Fibroblast of lung (primary cell): Measurements from ENCODE around the gene HPDL. TPM values are rescaled to one million over a fixed set of nuclear protein-coding genes. Genes with fewer than 3 reads are reported as not detected.

Experiments used
- DNase-seq, 2 donors: peaks; one replicate each; pipeline versions ENCODE4 v3.0.0 to v3.0.0-alpha.2; 2010; ENCODE audit warnings: low read depth in 2 of 2
- H2AFZ ChIP-seq: 2 replicates; pipeline ENCODE4 v1.5.1; 2012; ENCODE audit warnings: low read length, control low read depth, inconsistent platforms
- H3K27ac ChIP-seq: 2 replicates; pipeline ENCODE4 v1.5.1; 2011; ENCODE audit warnings: low read length, control low read depth; ENCODE audit not compliant: insufficient read depth
- H3K27me3 ChIP-seq: 2 replicates; pipeline ENCODE4 v1.5.1; 2011; ENCODE audit warnings: mild to moderate bottlenecking, low read length; ENCODE audit not compliant: control insufficient read depth, insufficient read depth
- H3K36me3 ChIP-seq: 2 replicates; pipeline ENCODE4 v1.5.1; 2011; ENCODE audit warnings: low read length; ENCODE audit not compliant: control insufficient read depth, insufficient read depth
- H3K4me1 ChIP-seq: 2 replicates; pipeline ENCODE4 v1.5.1; 2011; ENCODE audit warnings: low read length; ENCODE audit not compliant: control insufficient read depth, insufficient read depth; ENCODE audit errors: extremely low read depth
- H3K4me2 ChIP-seq: 2 replicates; pipeline ENCODE4 v1.5.1; 2011; ENCODE audit warnings: low read length, control low read depth; ENCODE audit not compliant: insufficient read depth; ENCODE audit errors: extremely low read depth
- H3K4me3 ChIP-seq, 4 experiments: fragments of 200-600 bp in 1 of 4; sonication (generic) in 1 of 4; replicated peaks in 1 of 4; 2 replicates each; pipeline ENCODE4 v1.5.1; 2011 to 2016; ENCODE audit warnings: low read length in 4 of 4, low read depth in 3 of 4, mild to moderate bottlenecking in 3 of 4, control low read depth in 2 of 4, inconsistent platforms in 1 of 4, mixed read lengths in 1 of 4; ENCODE audit not compliant: insufficient read depth in 1 of 4; ENCODE audit errors: control extremely low read depth in 1 of 4
- H3K79me2 ChIP-seq: 2 replicates; pipeline ENCODE4 v1.5.1; 2012; ENCODE audit warnings: mild to moderate bottlenecking, low read length, inconsistent platforms; ENCODE audit not compliant: control insufficient read depth, insufficient read depth
- H3K9ac ChIP-seq: 2 replicates; pipeline ENCODE4 v1.5.1; 2011; ENCODE audit warnings: mild to moderate bottlenecking, low read length, control low read depth; ENCODE audit not compliant: insufficient read depth
- H3K9me3 ChIP-seq: 2 replicates; pipeline ENCODE4 v1.5.1; 2012; ENCODE audit warnings: low read depth, low read length; ENCODE audit not compliant: control insufficient read depth, insufficient read depth
- H4K20me1 ChIP-seq: 2 replicates; pipeline ENCODE4 v1.5.1; 2011; ENCODE audit warnings: low read length; ENCODE audit not compliant: control insufficient read depth, insufficient read depth; ENCODE audit errors: extremely low read depth
- CTCF ChIP-seq, 2 donors: IDR thresholded peaks in 1 of 2; conservative IDR thresholded peaks in 1 of 2; 1 replicate in 1 of 2; 2 replicates in 1 of 2; pipeline ENCODE4 v1.5.1; 2011 to 2012; ENCODE audit warnings: low read length in 2 of 2, control low read depth in 1 of 2, inconsistent platforms in 1 of 2, low read depth in 1 of 2, mild to moderate bottlenecking in 1 of 2
- EZH2 ChIP-seq: IDR thresholded peaks from 2 replicates; pipeline ENCODE4 v1.5.1; 2012; ENCODE audit warnings: low read length, control low read depth, mild to moderate bottlenecking; ENCODE audit errors: missing control alignments
- polyA plus RNA-seq, 2 donors: library from polyadenylated mRNA; depleted of rRNA in 1 of 2; stranded (reverse) in 1 of 2; unstranded in 1 of 2; fragments of >200 nt; gene quantifications; 2 replicates each; pipeline ENCODE4 v1.2.1, GENCODE V29; 2011 to 2012; ENCODE audit warnings: missing spikeins in 1 of 2
- total RNA-seq: library from RNA; depleted of rRNA; stranded (reverse); fragments of >200 nt; gene quantifications from 2 replicates; pipeline ENCODE4 v1.2.1, GENCODE V29; 2014

The HPDL gene
- total and polyA plus RNA-seq, 2 donors (not counting 1 experiment from before 2014, with no cell fraction given), result 0.17 TPM

GRCh38 chr1:45291716-45292115 is 35.0 kb upstream of the HPDL start:
- Histone ChIP-seq H4K20me1 (no peaks in the 10 kb centered on the region), H3K4me1 (no peaks in the 10 kb centered on the region), H3K79me2 (no peaks in the 10 kb centered on the region), H3K9me3 (no peaks in the 10 kb centered on the region), H3K27ac (no peak overlapping the region), H3K4me3 (no peak overlapping the region), H3K36me3 (no peaks in the 10 kb centered on the region), H3K9ac (no peak overlapping the region), H3K27me3 (no peaks in the 10 kb centered on the region), H2AFZ (no peak overlapping the region), H3K4me2 (no peak overlapping the region)
- TF ChIP-seq EZH2 (no peak), CTCF (conservative IDR thresholded peaks at IDR 0.05 in 1 of 2, IDR thresholded peaks at IDR 0.05 in 1 of 2; ENCODE audit: low read depth in 1 of 2, low read length in 2 of 2) (no peak)
- DNase-seq, result no peak

GRCh38 chr1:45297666-45298356 is 28.9 kb upstream of the HPDL start:
- no peak overlapping the region for H3K4me3 ChIP-seq
- TF ChIP-seq CTCF (conservative IDR thresholded peaks at IDR 0.05 in 1 of 2, IDR thresholded peaks at IDR 0.05 in 1 of 2; ENCODE audit: low read depth in 1 of 2, low read length in 2 of 2) (no peak), EZH2 (no peak)
- H3K4me2 ChIP-seq, result no peak overlapping the region
- H4K20me1 ChIP-seq, result no peaks in the 10 kb centered on the region
- no peak for DNase-seq
- no peak overlapping the region for H3K9ac ChIP-seq
- H3K9me3 ChIP-seq, result no peaks in the 10 kb centered on the region
- H3K4me1 ChIP-seq, result no peaks in the 10 kb centered on the region
- H3K36me3 ChIP-seq, result no peaks in the 10 kb centered on the region
- H3K27me3 ChIP-seq, result no peaks in the 10 kb centered on the region
- H2AFZ ChIP-seq, result no peak overlapping the region
- H3K79me2 ChIP-seq, result no peaks in the 10 kb centered on the region
- H3K27ac ChIP-seq, result no peak overlapping the region

GRCh38 chr1:45299296-45299695 is 27.4 kb upstream of the HPDL start:
- H3K9ac ChIP-seq, result no peak overlapping the region
- no peak overlapping the region for H3K4me3 ChIP-seq
- H3K36me3 ChIP-seq, result no peaks in the 10 kb centered on the region
- no peak for TF ChIP-seq EZH2
- TF ChIP-seq CTCF (conservative IDR thresholded peaks at IDR 0.05 in 1 of 2, IDR thresholded peaks at IDR 0.05 in 1 of 2; ENCODE audit: low read depth in 1 of 2, low read length in 2 of 2), result no peak
- no peak overlapping the region for H2AFZ ChIP-seq
- no peaks in the 10 kb centered on the region for H3K9me3 ChIP-seq
- H3K4me1 ChIP-seq, result peaks cover 2% of the 10 kb centered on the region
- no peak overlapping the region for H3K4me2 ChIP-seq
- H3K79me2 ChIP-seq, result no peaks in the 10 kb centered on the region
- H3K27me3 ChIP-seq, result no peaks in the 10 kb centered on the region
- H4K20me1 ChIP-seq, result no peaks in the 10 kb centered on the region
- no peak for DNase-seq
- no peak overlapping the region for H3K27ac ChIP-seq
